Activated CD8-positive, alpha-beta memory T cell treated with anti-CD3 and anti-CD28 coated beads, Interleukin-2, amount 10 ng/mL, durations not matched to agents 7 days and 5 days (primary cell): Measurements from ENCODE around the gene HOXA4. TPM values are rescaled to one million over a fixed set of nuclear protein-coding genes. Genes with fewer than 3 reads are reported as not detected.

Experiments
- ATAC-seq: fragments of 150-1000 bp; cut with Tn5 transposase; one replicate; pipeline ENCODE4 v1.10.0; 2021; ENCODE audit warnings: moderate library complexity
- CTCF ChIA-PET: fragments of 350-600 bp; sonication (Branson Sonifier 250); formaldehyde crosslinking; loops from one replicate; lab custom pipeline; 2021; ENCODE audit warnings: antibody characterized with exemption; lab: Charles Lee
- DNase-seq: peaks from one replicate; pipeline ENCODE4 v3.0.0-alpha.2; 2020
- H3K27ac Mint-ChIP-seq: one replicate; pipeline ENCODE4 v1.8.0; 2021; ENCODE audit warnings: mild to moderate bottlenecking, mixed read lengths
- H3K27me3 Mint-ChIP-seq: one replicate; pipeline ENCODE4 v1.8.0; 2021; ENCODE audit warnings: mixed read lengths
- H3K36me3 Mint-ChIP-seq: one replicate; pipeline ENCODE4 v1.8.0; 2021; ENCODE audit warnings: mild to moderate bottlenecking, mixed read lengths
- H3K4me1 Mint-ChIP-seq: one replicate; pipeline ENCODE4 v1.8.0; 2021; ENCODE audit warnings: mixed read lengths
- H3K4me3 Mint-ChIP-seq: one replicate; pipeline ENCODE4 v1.8.0; 2021; ENCODE audit warnings: mild to moderate bottlenecking, moderate library complexity, mixed read lengths
- H3K9me3 Mint-ChIP-seq: one replicate; pipeline ENCODE4 v1.8.0; 2022; ENCODE audit warnings: low read depth, mixed read lengths
- total RNA-seq, 2 experiments: library from RNA; stranded (reverse); gene quantifications; one replicate each; pipeline ENCODE4 v1.2.3, GENCODE V29; 2021

Gene HOXA4
- total RNA-seq, 2 experiments from 2014 or later, result not detected

- DNase-seq, result no peak
- no peak for ATAC-seq
- Mint-ChIP-seq H3K4me3 (no peak overlapping the region), H3K9me3 (no peaks in the 10 kb centered on the region), H3K36me3 (peaks cover 1% of the 10 kb centered on the region), H3K4me1 (peaks cover 18% of the 10 kb centered on the region), H3K27ac (peak overlapping the region; percentile 61), H3K27me3 (peaks cover 89% of the 10 kb centered on the region)
- CTCF ChIA-PET, result interaction anchor here (0.7 to 1.2 kb wide), 5 partner anchors 28 to 789 kb away, joined by 3 read pairs; no protein-coding TSS in a partner anchor
Measured at GRCh38 chr7:27158436-27159265, 28.1 kb upstream of the HOXA4 start.

GRCh38 chr7:27157702-27158431 is 27.3 kb upstream of the HOXA4 start:
- Mint-ChIP-seq H3K27ac (peak overlapping the region; percentile 61), H3K27me3 (peaks cover 88% of the 10 kb centered on the region), H3K36me3 (peaks cover 1% of the 10 kb centered on the region), H3K9me3 (no peaks in the 10 kb centered on the region), H3K4me1 (peaks cover 18% of the 10 kb centered on the region), H3K4me3 (no peak overlapping the region)
- CTCF ChIA-PET, result interaction anchor here (0.7 to 1.5 kb wide), 2 partner anchors 8 to 24 kb away, joined by 3 to 6 read pairs; partner anchors contain the start of gene HOXA9
- DNase-seq (no peak), ATAC-seq (no peak)

GRCh38 chr7:27156916-27157701 is 26.6 kb upstream of the HOXA4 start:
- no peak overlapping the region for H3K4me3 Mint-ChIP-seq
- no peaks in the 10 kb centered on the region for H3K9me3 Mint-ChIP-seq
- no peak for DNase-seq
- ATAC-seq, result no peak
- peak overlapping the region; percentile 57 for H3K27ac Mint-ChIP-seq
- H3K4me1 Mint-ChIP-seq, result peaks cover 19% of the 10 kb centered on the region
- peaks cover 87% of the 10 kb centered on the region for H3K27me3 Mint-ChIP-seq
- CTCF ChIA-PET, result interaction anchor here (0.7 to 1.5 kb wide), 3 partner anchors 9 to 23 kb away, joined by 3 to 6 read pairs (median 3); partner anchors contain the start of gene HOXA9
- peaks cover 1% of the 10 kb centered on the region for H3K36me3 Mint-ChIP-seq

GRCh38 chr7:27156508-27156898 is 25.9 kb upstream of the HOXA4 start, which contains the start of gene HOXA7:
TSS of gene HOXA7 (minus strand) at chr7:27156675. CDS start at chr7:27156545, 130 bp downstream.
- H3K27me3 Mint-ChIP-seq, result peaks cover 89% of the 10 kb centered on the region
- DNase-seq, result no peak
- H3K4me3 Mint-ChIP-seq, result peak within 1 kb of the TSS; percentile 36
- H3K9me3 Mint-ChIP-seq, result no peaks in the 10 kb centered on the region
- H3K27ac Mint-ChIP-seq, result peak within 1 kb of the TSS; percentile 64
- no peak for ATAC-seq
- peaks cover 3% of the 10 kb centered on the region for H3K36me3 Mint-ChIP-seq
- H3K4me1 Mint-ChIP-seq, result peaks cover 25% of the 10 kb centered on the region
- CTCF ChIA-PET, result interaction anchor here (1.5 kb wide), 1 partner anchor 9 kb away, joined by 6 read pairs; the partner anchor contains the start of gene HOXA9

GRCh38 chr7:27155816-27156507 is 25.4 kb upstream of the HOXA4 start:
- no peak for DNase-seq
- H3K4me1 Mint-ChIP-seq, result peaks cover 28% of the 10 kb centered on the region
- H3K4me3 Mint-ChIP-seq, result peak overlapping the region; percentile 36
- no peak for ATAC-seq
- peaks cover 92% of the 10 kb centered on the region for H3K27me3 Mint-ChIP-seq
- peaks cover 3% of the 10 kb centered on the region for H3K36me3 Mint-ChIP-seq
- no peaks in the 10 kb centered on the region for H3K9me3 Mint-ChIP-seq
- H3K27ac Mint-ChIP-seq, result peak overlapping the region; percentile 64
- CTCF ChIA-PET, result interaction anchor here (1.2 to 1.5 kb wide), 3 partner anchors 10 to 53 kb away, joined by 3 to 6 read pairs (median 4); partner anchors contain the start of gene HOXA9

GRCh38 chr7:27154901-27155815 is 24.6 kb upstream of the HOXA4 start:
- peak overlapping the region; percentile 64 for H3K27ac Mint-ChIP-seq
- H3K27me3 Mint-ChIP-seq, result peaks cover 94% of the 10 kb centered on the region
- CTCF ChIA-PET, result interaction anchor here (1.2 to 1.3 kb wide), 2 partner anchors 41 to 54 kb away, joined by 3 to 4 read pairs; no protein-coding TSS in a partner anchor
- H3K4me1 Mint-ChIP-seq, result peaks cover 31% of the 10 kb centered on the region
- no peak overlapping the region for H3K4me3 Mint-ChIP-seq
- no peaks in the 10 kb centered on the region for H3K9me3 Mint-ChIP-seq
- H3K36me3 Mint-ChIP-seq, result peaks cover 3% of the 10 kb centered on the region
- DNase-seq (no peak), ATAC-seq (no peak)

- no peaks in the 10 kb centered on the region for H3K9me3 Mint-ChIP-seq
- no peak overlapping the region for H3K27ac Mint-ChIP-seq
- peaks cover 27% of the 10 kb centered on the region for H3K4me1 Mint-ChIP-seq
- no peak for DNase-seq
- CTCF ChIA-PET, result interaction anchor here (1.2 to 1.3 kb wide), 2 partner anchors 42 to 55 kb away, joined by 3 to 4 read pairs; no protein-coding TSS in a partner anchor
- peaks cover 3% of the 10 kb centered on the region for H3K36me3 Mint-ChIP-seq
- no peak for ATAC-seq
- H3K27me3 Mint-ChIP-seq, result peaks cover 92% of the 10 kb centered on the region
- no peak overlapping the region for H3K4me3 Mint-ChIP-seq
Measured at GRCh38 chr7:27154369-27154768, 23.8 kb upstream of the HOXA4 start.

- DNase-seq, result no peak
- Mint-ChIP-seq H3K9me3 (no peaks in the 10 kb centered on the region), H3K4me1 (peaks cover 26% of the 10 kb centered on the region), H3K4me3 (no peak overlapping the region), H3K36me3 (peaks cover 3% of the 10 kb centered on the region), H3K27ac (no peak overlapping the region), H3K27me3 (peaks cover 92% of the 10 kb centered on the region)
- ATAC-seq, result no peak
- CTCF ChIA-PET, result interaction anchor here (0.6 to 0.7 kb wide), 2 partner anchors 92 to 925 kb away, joined by 3 read pairs; no protein-coding TSS in a partner anchor
Measured at GRCh38 chr7:27153526-27153925, 23.0 kb upstream of the HOXA4 start.

- Mint-ChIP-seq H3K4me3 (no peak overlapping the region), H3K27me3 (peaks cover 92% of the 10 kb centered on the region), H3K27ac (no peak overlapping the region), H3K36me3 (peaks cover 1% of the 10 kb centered on the region), H3K9me3 (no peaks in the 10 kb centered on the region), H3K4me1 (peaks cover 29% of the 10 kb centered on the region)
- ATAC-seq, result no peak
- DNase-seq, result no peak
- CTCF ChIA-PET, result interaction anchor here (0.6 to 1.2 kb wide), 3 partner anchors 8 to 926 kb away, joined by 3 to 5 read pairs (median 3); no protein-coding TSS in a partner anchor
Measured at GRCh38 chr7:27152816-27153442, 22.4 kb upstream of the HOXA4 start.

- ATAC-seq, result no peak
- Mint-ChIP-seq H3K36me3 (peaks cover 1% of the 10 kb centered on the region), H3K4me1 (peaks cover 29% of the 10 kb centered on the region), H3K4me3 (peak within 1 kb of the TSS; percentile 51), H3K27ac (no peak within 1 kb of the TSS), H3K9me3 (no peaks in the 10 kb centered on the region), H3K27me3 (peaks cover 91% of the 10 kb centered on the region)
- no peak for DNase-seq
- CTCF ChIA-PET, result interaction anchor here (0.9 to 3.6 kb wide), 10 partner anchors 9 to 783 kb away, joined by 3 to 25 read pairs (median 5); no protein-coding TSS in a partner anchor
Measured at GRCh38 chr7:27151931-27152815, 21.6 kb upstream of the HOXA4 start, which contains the start of gene HOXA3. TSS of gene HOXA3 (minus strand) at chr7:27152583. CDS start at chr7:27110640, 41,943 bp downstream.
